Amniotic stem cell (primary cell): ENCODE results near the gene GCLC.
"Not testable (repeated sequence)": the region's sequence is repeated elsewhere in the genome, so short reads cannot be mapped to it uniquely, and the experiment has no call there.

ENCODE experiments used
- DNase-seq: peaks from one replicate; lab custom pipeline; 2025; lab: John Stamatoyannopoulos, UW

The GCLC gene

GRCh38 chr6:53544470-53545308 is at the start of gene GCLC:
Gene GCLC, minus strand, starts transcription at chr6:53545101. Its CDS starts 456 bp downstream, at chr6:53544645.
- DNase-seq: peak; percentile 90

GRCh38 chr6:53594596-53594995 is 49.7 kb upstream of the GCLC start:
- no peak for DNase-seq

GRCh38 chr6:53593001-53593488 is 48.1 kb upstream of the GCLC start:
- no peak for DNase-seq

- no peak for DNase-seq
Observed at GRCh38 chr6:53591873-53592272, 47.0 kb upstream of the GCLC start.

GRCh38 chr6:53588816-53589509 is 44.1 kb upstream of the GCLC start:
- no peak for DNase-seq

- DNase-seq: no peak
Observed at GRCh38 chr6:53587291-53587690, 42.4 kb upstream of the GCLC start.

- no peak for DNase-seq
Observed at GRCh38 chr6:53585208-53585900, 40.5 kb upstream of the GCLC start.

GRCh38 chr6:53584726-53585125 is 39.8 kb upstream of the GCLC start:
- DNase-seq: no peak

- no peak for DNase-seq
Observed at GRCh38 chr6:53583451-53583850, 38.5 kb upstream of the GCLC start.

GRCh38 chr6:53582963-53583362 is 38.1 kb upstream of the GCLC start:
- no peak for DNase-seq

- DNase-seq: no peak
Observed at GRCh38 chr6:53581856-53582255, 37.0 kb upstream of the GCLC start.

GRCh38 chr6:53581173-53581773 is 36.4 kb upstream of the GCLC start:
- DNase-seq: peak; percentile 33

GRCh38 chr6:53579338-53579737 is 34.4 kb upstream of the GCLC start:
- DNase-seq: no peak

GRCh38 chr6:53578371-53578770 is 33.5 kb upstream of the GCLC start:
- DNase-seq: no peak

GRCh38 chr6:53573299-53573698 is 28.4 kb upstream of the GCLC start:
- no peak for DNase-seq

- not testable (repeated sequence) for DNase-seq
Observed at GRCh38 chr6:53572379-53572778, 27.5 kb upstream of the GCLC start.

GRCh38 chr6:53568776-53569616 is 24.1 kb upstream of the GCLC start:
- no peak for DNase-seq

GRCh38 chr6:53567701-53568100 is 22.8 kb upstream of the GCLC start:
- no peak for DNase-seq

- no peak for DNase-seq
Observed at GRCh38 chr6:53566755-53567154, 21.9 kb upstream of the GCLC start.

GRCh38 chr6:53565886-53566285 is 21.0 kb upstream of the GCLC start:
- DNase-seq: no peak

GRCh38 chr6:53564401-53565065 is 19.6 kb upstream of the GCLC start:
- no peak for DNase-seq
